ENCODE results near the gene CBY2.
A peak's percentile ranks its signal among the peaks of the same experiment; 100 is the strongest.

DNA sequence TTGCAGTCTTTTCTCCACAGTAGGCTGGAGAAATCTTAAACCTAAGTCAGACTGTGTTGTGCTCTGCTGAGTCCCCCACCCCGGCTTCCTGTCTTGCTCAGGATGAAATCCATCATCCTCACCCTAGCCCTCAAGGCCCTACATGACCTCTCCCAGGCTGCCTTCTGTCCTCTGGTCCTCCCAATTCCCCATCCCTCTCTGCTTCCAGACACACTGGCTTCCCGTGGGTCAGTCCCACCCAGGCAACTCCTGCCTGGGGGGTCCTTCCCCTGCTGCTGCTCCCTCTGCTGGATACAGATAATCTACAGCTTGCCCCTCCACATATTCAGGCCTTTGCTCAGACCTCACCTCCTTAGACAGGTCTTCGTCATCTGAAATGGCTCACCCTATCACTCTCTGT lies 18.4 kb upstream of the CBY2 start:
- TF ChIP-seq CTCF (IDR thresholded peaks at IDR 0.05; ENCODE audit: low read depth, low read length, poor library complexity, severe bottlenecking) = peak; percentile 41
- TF ChIP-seq EZH2phosphoT487 (IDR thresholded peaks at IDR 0.05; ENCODE audit: borderline replicate concordance, low read length) = no peak

Data from DOHH2 (cell line).